IMR-90 (cell line): ENCODE results near the gene RPTOR. TPM values are rescaled to one million over a fixed set of nuclear protein-coding genes. Genes with fewer than 3 reads are reported as not detected.

Experiments
- ATAC-seq: fragments of 200-7000 bp; cut with Tn5 transposase; 2 replicates; pipeline ENCODE4 v1.9.1; 2020; ENCODE audit warnings: low read depth, mild to moderate bottlenecking, moderate library complexity
- BruUV-seq: library from RNA; stranded (reverse); fragments of 400-500 nt; replicated peaks from 2 replicates; lab custom pipeline; 2021; lab: Mats Ljungman, UMichigan
- CTCF ChIA-PET: fragments of 300-600 bp; formaldehyde crosslinking; extraction: SDS; loops from one replicate; lab custom pipeline; 2021; ENCODE audit warnings: antibody characterized with exemption; lab: Yijun Ruan, JAX
- POLR2A ChIA-PET: fragments of 300-600 bp; sonication (Branson Sonifier 250); formaldehyde crosslinking; loops from one replicate; lab custom pipeline; 2022; ENCODE audit warnings: antibody characterized with exemption; ENCODE audit not compliant: unreplicated experiment; lab: Charles Lee
- DNase-seq: peaks from one replicate; pipeline ENCODE4 v3.0.0; 2013
- H2AFZ ChIP-seq: replicated peaks from 2 replicates; pipeline ENCODE3; 2013; ENCODE audit warnings: low read length, mild to moderate bottlenecking; ENCODE audit not compliant: poor library complexity
- H2AK5ac ChIP-seq: 2 replicates; pipeline ENCODE4 v1.6.1; 2013; ENCODE audit warnings: low read depth, low read length, inconsistent platforms
- H2AK9ac ChIP-seq: replicated peaks from 2 replicates; pipeline ENCODE3; 2013; ENCODE audit warnings: mild to moderate bottlenecking, low read depth, low read length, moderate library complexity; ENCODE audit not compliant: poor library complexity
- H2BK120ac ChIP-seq: 2 replicates; pipeline ENCODE4 v1.6.1; 2013; ENCODE audit warnings: low read depth, low read length, inconsistent platforms
- H2BK15ac ChIP-seq: 3 replicates; pipeline ENCODE4 v1.6.1; 2013; ENCODE audit warnings: low read depth, low read length, inconsistent platforms
- H2BK20ac ChIP-seq: 2 replicates; pipeline ENCODE4 v1.6.1; 2013; ENCODE audit warnings: low read depth, mild to moderate bottlenecking, inconsistent platforms, low read length, moderate library complexity
- H2BK5ac ChIP-seq: 2 replicates; pipeline ENCODE4 v1.6.1; 2013; ENCODE audit warnings: mild to moderate bottlenecking, low read depth, low read length, inconsistent platforms; ENCODE audit not compliant: poor library complexity, severe bottlenecking
- H3K14ac ChIP-seq: replicated peaks from 2 replicates; pipeline ENCODE4 v1.6.1; 2013; ENCODE audit warnings: low read depth, low read length, inconsistent platforms
- H3K18ac ChIP-seq: 2 replicates; pipeline ENCODE4 v1.6.1; 2013; ENCODE audit warnings: low read depth, low read length, control low read depth
- H3K23ac ChIP-seq: 2 replicates; pipeline ENCODE4 v1.6.1; 2013; ENCODE audit warnings: low read depth, low read length, inconsistent platforms
- H3K27ac ChIP-seq: 2 replicates; pipeline ENCODE4 v1.5.1; 2013; ENCODE audit warnings: mild to moderate bottlenecking, control low read depth, low read length; ENCODE audit not compliant: insufficient read depth
- H3K27me3 ChIP-seq: 2 replicates; pipeline ENCODE4 v1.6.1; 2013; ENCODE audit warnings: low read length; ENCODE audit not compliant: control insufficient read depth, insufficient read depth
- H3K36me3 ChIP-seq: 2 replicates; pipeline ENCODE4 v1.6.1; 2013; ENCODE audit warnings: low read length, mixed read lengths; ENCODE audit not compliant: control insufficient read depth, insufficient read depth
- H3K4ac ChIP-seq: 2 replicates; pipeline ENCODE4 v1.6.1; 2013; ENCODE audit warnings: low read depth, low read length, inconsistent platforms
- H3K4me1 ChIP-seq: 2 replicates; pipeline ENCODE4 v1.6.1; 2013; ENCODE audit warnings: low read length, mixed read lengths; ENCODE audit not compliant: control insufficient read depth, insufficient read depth
- H3K4me2 ChIP-seq: 2 replicates; pipeline ENCODE4 v1.6.1; 2013; ENCODE audit warnings: low read depth, mild to moderate bottlenecking, control low read depth, low read length, moderate library complexity
- H3K4me3 ChIP-seq: 2 replicates; pipeline ENCODE4 v1.5.1; 2013; ENCODE audit warnings: low read depth, mild to moderate bottlenecking, control low read depth, low read length, moderate library complexity; ENCODE audit not compliant: insufficient read depth
- H3K56ac ChIP-seq: 2 replicates; pipeline ENCODE4 v1.6.1; 2013; ENCODE audit warnings: low read length, inconsistent platforms; ENCODE audit not compliant: insufficient read depth; ENCODE audit errors: extremely low read depth
- H3K79me1 ChIP-seq, 2 experiments: 2 replicates each; pipeline ENCODE4 v1.6.1; 2013; ENCODE audit warnings: low read length in 2 of 2, inconsistent platforms in 1 of 2, low read depth in 1 of 2
- H3K9ac ChIP-seq: 2 replicates; pipeline ENCODE4 v1.6.1; 2013; ENCODE audit warnings: low read depth, low read length, control low read depth
- H3K9me1 ChIP-seq: 2 replicates; pipeline ENCODE4 v1.6.1; 2013; ENCODE audit warnings: low read length, inconsistent platforms; ENCODE audit not compliant: insufficient read depth
- H3K9me3 ChIP-seq: 2 replicates; pipeline ENCODE4 v1.6.1; 2013; ENCODE audit warnings: low read length; ENCODE audit not compliant: control insufficient read depth, insufficient read depth
- H4K20me1 ChIP-seq: 2 replicates; pipeline ENCODE4 v1.6.1; 2013; ENCODE audit warnings: low read length, inconsistent platforms; ENCODE audit not compliant: insufficient read depth
- H4K5ac ChIP-seq: 2 replicates; pipeline ENCODE4 v1.6.1; 2013; ENCODE audit warnings: mild to moderate bottlenecking, low read depth, low read length, control low read depth
- H4K8ac ChIP-seq, 2 experiments: 2 replicates each; pipeline ENCODE4 v1.6.1; 2013; ENCODE audit warnings: low read depth in 2 of 2, low read length in 2 of 2, control low read depth in 1 of 2, inconsistent platforms in 1 of 2
- H4K91ac ChIP-seq: 2 replicates; pipeline ENCODE4 v1.6.1; 2013; ENCODE audit warnings: low read depth, low read length, inconsistent platforms; ENCODE audit not compliant: insufficient read depth
- BHLHE40 ChIP-seq: fragments of 150-350 bp; IDR thresholded peaks from 2 replicates; pipeline ENCODE4 v1.6.1; 2016; ENCODE audit warnings: mild to moderate bottlenecking, low read depth, low read length
- CEBPB ChIP-seq: IDR thresholded peaks from 2 replicates; pipeline ENCODE4 v1.6.1; 2012; ENCODE audit warnings: low read depth, low read length, improper control_type of control experiment
- CHD1 ChIP-seq: IDR thresholded peaks from 2 replicates; pipeline ENCODE4 v1.6.1; 2012; ENCODE audit warnings: low read depth, low read length, improper control_type of control experiment
- FOS ChIP-seq: fragments of 150-350 bp; IDR thresholded peaks from 2 replicates; pipeline ENCODE4 v1.6.1; 2016; ENCODE audit warnings: low read depth, low read length
- MAFK ChIP-seq: IDR thresholded peaks from 2 replicates; pipeline ENCODE4 v1.6.1; 2012; ENCODE audit warnings: low read depth, low read length, improper control_type of control experiment
- MAZ ChIP-seq: IDR thresholded peaks from 2 replicates; pipeline ENCODE4 v1.6.1; 2012; ENCODE audit warnings: low read depth, mild to moderate bottlenecking, low read length, improper control_type of control experiment, moderate library complexity, borderline replicate concordance
- MXI1 ChIP-seq: IDR thresholded peaks from 2 replicates; pipeline ENCODE4 v1.6.1; 2012; ENCODE audit warnings: low read depth, mild to moderate bottlenecking, low read length, moderate library complexity, borderline replicate concordance
- NFE2L2 ChIP-seq: fragments of 150-350 bp; IDR thresholded peaks from 2 replicates; pipeline ENCODE4 v1.6.1; 2016; ENCODE audit warnings: low read depth, mild to moderate bottlenecking, low read length
- POLR2A ChIP-seq: IDR thresholded peaks from 2 replicates; pipeline ENCODE4 v1.6.1; 2012; ENCODE audit warnings: mild to moderate bottlenecking, low read depth, low read length
- RAD21 ChIP-seq: IDR thresholded peaks from 2 replicates; pipeline ENCODE4 v1.6.1; 2012; ENCODE audit warnings: low read length, improper control_type of control experiment
- RCOR1 ChIP-seq: IDR thresholded peaks from 2 replicates; pipeline ENCODE4 v1.6.1; 2012; ENCODE audit warnings: mild to moderate bottlenecking, low read length, improper control_type of control experiment; ENCODE audit not compliant: insufficient replicate concordance
- RFX5 ChIP-seq: IDR thresholded peaks from 2 replicates; pipeline ENCODE4 v1.8.0; 2012; ENCODE audit warnings: low read depth, mild to moderate bottlenecking, low read length, moderate library complexity
- SMC3 ChIP-seq: fragments of 150-350 bp; IDR thresholded peaks from 2 replicates; pipeline ENCODE4 v1.6.1; 2016; ENCODE audit warnings: low read depth, mild to moderate bottlenecking, antibody characterized with exemption, low read length, moderate library complexity
- USF2 ChIP-seq: fragments of 150-350 bp; IDR thresholded peaks from 2 replicates; pipeline ENCODE4 v1.6.1; 2017; ENCODE audit warnings: mild to moderate bottlenecking, antibody characterized with exemption, low read length, low read depth
- WGBS, 2 experiments: methylation state at CpG; one replicate each; pipeline versions ENCODE4 v1.1.5 to v1.1.7; 2013; ENCODE audit warnings: missing lambda C conversion rate in 2 of 2; ENCODE audit not compliant: insufficient read length in 1 of 2; ENCODE audit errors: extremely low coverage in 2 of 2; 5-methylcytosine and 5-hydroxymethylcytosine counted together
- dilution Hi-C: fragments of 300-500 bp; cut with HindIII; formaldehyde crosslinking; loops from one replicate; pipeline ENCODE4 v1.14.3; 2018; ENCODE audit warnings: low sequenced_read_pairs; ENCODE audit not compliant: unreplicated experiment
- in situ Hi-C: fragments of 300-500 bp; cut with MboI; formaldehyde crosslinking; loops from 3 replicates; pipeline ENCODE4 v1.14.3; 2019; ENCODE audit warnings: low sequenced_read_pairs, inconsistent platforms, mixed read lengths
- intact Hi-C: fragments of 100-400 bp; cut with micrococcal nuclease; formaldehyde crosslinking; loops from 2 replicates; pipeline ENCODE4 v1.10.0; 2022
- polyA plus RNA-seq, 3 experiments: library from polyadenylated mRNA; depleted of rRNA; stranded (reverse); fragments of >200 nt; gene quantifications; 2 replicates each; pipeline ENCODE4 v1.2.3, GENCODE V29; 2012; ENCODE audit warnings: low replicate concordance in 1 of 3
- total RNA-seq: library from RNA; depleted of rRNA; stranded (reverse); fragments of >200 nt; gene quantifications from 2 replicates; pipeline ENCODE4 v1.2.3, GENCODE V29; 2012
- TF ChIP-seq, protein P1 (sequence below): conservative IDR thresholded peaks from 2 replicates; pipeline ENCODE4 v1.5.1; 2012; ENCODE audit warnings: mild to moderate bottlenecking, low read depth, low read length, improper control_type of control experiment
- TF ChIP-seq, protein P2 (sequence below): fragments of 150-350 bp; IDR thresholded peaks from 2 replicates; pipeline ENCODE4 v1.6.1; 2016; ENCODE audit warnings: low read depth, mild to moderate bottlenecking, low read length, moderate library complexity, borderline replicate concordance

The RPTOR gene
- total and polyA plus RNA-seq, 2 of the 4 experiments (the other 2 are of a cell fraction), result 10.8 to 14.7 TPM

- H3K4me2 ChIP-seq, result no peak overlapping the region
- H3K4me1 ChIP-seq, result peaks cover 10% of the 10 kb centered on the region
- H4K20me1 ChIP-seq, result no peaks in the 10 kb centered on the region
- in situ Hi-C loops, result no loop called here
- H2BK20ac ChIP-seq, result 0 out of 2 replicates have a peak overlapping the region, but pooled peaks have one; percentile 12
- WGBS, 2 experiments, result no CpG with 5 or more reads among the region's 7 CpGs
- ChIA-PET CTCF (interaction anchor here (0.5 to 0.7 kb wide), 2 partner anchors 21 to 288 kb away, joined by 4 to 8 read pairs; no protein-coding TSS in a partner anchor), POLR2A (no interaction called here)
- H4K91ac ChIP-seq, result no peak overlapping the region
- H2BK120ac ChIP-seq, result 0 out of 2 replicates have a peak overlapping the region, but pooled peaks have one; percentile 12
- intact Hi-C loops, result no loop called here
- no TSS peak for BruUV-seq
- no peaks in the 10 kb centered on the region for H3K9me3 ChIP-seq
- no peak overlapping the region for H3K4ac ChIP-seq
- no peak overlapping the region for H3K9ac ChIP-seq
- H3K23ac ChIP-seq, result no peak overlapping the region
- dilution Hi-C loops, result no loop called here
- no peak overlapping the region for H2AFZ ChIP-seq
- DNase-seq (peak; percentile 74), ATAC-seq (peak; percentile 73)
- H3K56ac ChIP-seq, result no peak overlapping the region
- TF ChIP-seq, protein P1, sequence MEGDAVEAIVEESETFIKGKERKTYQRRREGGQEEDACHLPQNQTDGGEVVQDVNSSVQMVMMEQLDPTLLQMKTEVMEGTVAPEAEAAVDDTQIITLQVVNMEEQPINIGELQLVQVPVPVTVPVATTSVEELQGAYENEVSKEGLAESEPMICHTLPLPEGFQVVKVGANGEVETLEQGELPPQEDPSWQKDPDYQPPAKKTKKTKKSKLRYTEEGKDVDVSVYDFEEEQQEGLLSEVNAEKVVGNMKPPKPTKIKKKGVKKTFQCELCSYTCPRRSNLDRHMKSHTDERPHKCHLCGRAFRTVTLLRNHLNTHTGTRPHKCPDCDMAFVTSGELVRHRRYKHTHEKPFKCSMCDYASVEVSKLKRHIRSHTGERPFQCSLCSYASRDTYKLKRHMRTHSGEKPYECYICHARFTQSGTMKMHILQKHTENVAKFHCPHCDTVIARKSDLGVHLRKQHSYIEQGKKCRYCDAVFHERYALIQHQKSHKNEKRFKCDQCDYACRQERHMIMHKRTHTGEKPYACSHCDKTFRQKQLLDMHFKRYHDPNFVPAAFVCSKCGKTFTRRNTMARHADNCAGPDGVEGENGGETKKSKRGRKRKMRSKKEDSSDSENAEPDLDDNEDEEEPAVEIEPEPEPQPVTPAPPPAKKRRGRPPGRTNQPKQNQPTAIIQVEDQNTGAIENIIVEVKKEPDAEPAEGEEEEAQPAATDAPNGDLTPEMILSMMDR, result no peak
- TF ChIP-seq CHD1, result no peak
- TF ChIP-seq MXI1, result peak; percentile 47; the same call in 1 of the 2 replicates
- TF ChIP-seq RFX5, result no peak
- no peak for TF ChIP-seq MAZ
- no peak for TF ChIP-seq RCOR1
- no peak for TF ChIP-seq POLR2A
- TF ChIP-seq RAD21, result no peak
- no peak for TF ChIP-seq NFE2L2
- no peak for TF ChIP-seq CEBPB
- peak; percentile 63; the same call in 1 of the 2 replicates for TF ChIP-seq BHLHE40
- TF ChIP-seq, protein P2, sequence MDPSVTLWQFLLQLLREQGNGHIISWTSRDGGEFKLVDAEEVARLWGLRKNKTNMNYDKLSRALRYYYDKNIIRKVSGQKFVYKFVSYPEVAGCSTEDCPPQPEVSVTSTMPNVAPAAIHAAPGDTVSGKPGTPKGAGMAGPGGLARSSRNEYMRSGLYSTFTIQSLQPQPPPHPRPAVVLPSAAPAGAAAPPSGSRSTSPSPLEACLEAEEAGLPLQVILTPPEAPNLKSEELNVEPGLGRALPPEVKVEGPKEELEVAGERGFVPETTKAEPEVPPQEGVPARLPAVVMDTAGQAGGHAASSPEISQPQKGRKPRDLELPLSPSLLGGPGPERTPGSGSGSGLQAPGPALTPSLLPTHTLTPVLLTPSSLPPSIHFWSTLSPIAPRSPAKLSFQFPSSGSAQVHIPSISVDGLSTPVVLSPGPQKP, result no peak
- no peak for TF ChIP-seq SMC3
- TF ChIP-seq FOS, result no peak
- no peak for TF ChIP-seq USF2
- no peak for TF ChIP-seq MAFK
- H3K36me3 ChIP-seq, result peaks cover 1% of the 10 kb centered on the region; the same call in 1 of the 2 replicates
- H4K5ac ChIP-seq, result no peak overlapping the region
- no peak overlapping the region for H2BK15ac ChIP-seq
- no peak overlapping the region for H3K18ac ChIP-seq
- H3K79me1 ChIP-seq, result peaks cover 10 to 40% of the 10 kb centered on the region in 2 experiments
- no peak overlapping the region for H2AK9ac ChIP-seq
- no peak overlapping the region for H2AK5ac ChIP-seq
- H3K14ac ChIP-seq, result no peak overlapping the region
- H3K27me3 ChIP-seq, result no peaks in the 10 kb centered on the region
- no peak overlapping the region for H3K27ac ChIP-seq
- H3K9me1 ChIP-seq, result peaks cover 9% of the 10 kb centered on the region
- no peak overlapping the region for H3K4me3 ChIP-seq
- H4K8ac ChIP-seq, result no peak overlapping the region
- H2BK5ac ChIP-seq, result no peak overlapping the region
Measured at GRCh38 chr17:80732268-80732667, 187.6 kb downstream of the RPTOR start.
